ENCODE measurements around the gene NIP7.

The NIP7 gene

GRCh38 chr16:69318911-69319289 lies 20.7 kb upstream of the NIP7 start:
- DNase-seq (ENCODE audit: low read depth) = no peak

- DNase-seq (ENCODE audit: low read depth) = no peak
Observed at GRCh38 chr16:69319381-69319780, 20.2 kb upstream of the NIP7 start.

DNA sequence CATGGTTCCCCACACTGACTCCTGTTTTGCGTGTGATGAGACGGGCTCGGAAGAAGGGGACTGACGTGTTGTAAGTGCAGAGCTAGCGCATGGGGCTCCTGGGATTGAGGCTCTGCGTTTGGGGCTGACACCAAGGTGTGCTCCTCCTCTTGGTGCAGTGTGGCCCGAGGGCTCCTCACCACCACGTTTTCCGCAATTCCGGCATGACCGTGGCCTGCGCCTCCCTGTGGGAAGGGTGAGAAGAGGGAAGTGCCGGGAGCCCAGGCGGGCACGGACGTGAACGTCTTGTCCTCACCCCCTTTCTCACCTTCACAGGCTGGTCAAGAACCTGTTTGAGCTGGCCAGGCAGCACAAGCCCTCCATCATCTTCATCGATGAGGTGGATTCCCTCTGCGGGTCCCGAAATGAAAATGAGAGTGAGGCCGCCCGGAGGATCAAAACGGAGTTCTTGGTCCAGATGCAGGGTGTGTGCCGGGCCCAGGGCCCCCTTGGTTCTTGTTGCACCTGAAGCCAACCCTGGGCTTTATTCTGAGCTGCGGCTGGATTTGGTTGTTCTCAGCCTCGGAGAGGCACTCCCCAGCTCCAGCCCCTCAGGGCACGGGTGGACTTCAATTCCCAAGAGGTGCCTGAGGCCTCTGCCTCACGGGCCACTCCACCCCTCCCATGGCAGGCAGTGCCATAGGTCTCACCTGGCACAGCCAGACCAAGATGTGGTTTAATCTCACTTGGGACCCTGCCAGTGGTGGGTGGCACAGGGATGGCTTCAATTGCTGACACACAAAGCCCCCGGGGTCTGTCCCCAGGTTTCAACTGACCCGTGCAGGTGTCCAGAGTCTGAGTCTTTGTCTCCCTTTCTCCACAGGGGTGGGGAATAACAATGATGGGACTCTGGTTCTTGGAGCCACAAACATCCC lies 19.5 kb upstream of the NIP7 start:
- DNase-seq (ENCODE audit: low read depth) = no peak

DNA sequence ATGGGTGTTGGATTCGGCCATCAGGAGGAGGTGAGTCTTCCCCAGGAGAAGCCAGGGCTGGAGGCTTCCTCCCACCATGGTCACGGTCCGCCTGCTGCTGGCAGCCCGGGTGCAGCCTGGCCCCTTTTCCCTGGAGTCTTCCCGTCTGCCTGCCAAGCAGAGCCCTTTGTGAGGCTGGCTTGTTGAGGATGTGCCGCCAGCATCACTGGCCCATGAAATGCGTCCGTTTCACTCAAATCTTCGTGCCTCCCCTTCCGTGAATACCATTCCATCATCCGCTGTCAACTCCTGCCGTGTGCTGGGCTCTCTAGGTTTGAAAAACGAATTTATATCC lies 18.9 kb upstream of the NIP7 start:
- DNase-seq (ENCODE audit: low read depth) = no peak

DNA sequence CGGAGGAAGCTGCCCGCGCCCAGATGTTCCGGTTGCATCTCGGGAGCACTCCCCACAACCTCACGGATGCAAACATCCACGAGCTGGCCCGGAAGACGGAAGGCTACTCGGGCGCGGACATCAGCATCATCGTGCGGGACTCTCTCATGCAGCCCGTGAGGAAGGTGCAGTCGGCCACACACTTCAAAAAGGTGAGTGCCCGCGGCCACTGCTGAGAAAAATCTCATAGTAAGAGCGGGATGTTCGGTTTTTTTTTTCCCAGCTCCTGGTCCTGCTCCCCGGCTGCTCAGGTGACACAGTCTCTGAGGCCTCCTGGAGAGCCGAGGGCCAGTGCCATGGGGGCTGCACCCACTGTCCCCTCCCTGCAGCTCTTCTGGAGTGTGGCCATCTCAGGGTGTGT lies 18.5 kb upstream of the NIP7 start:
- no peak for DNase-seq (ENCODE audit: low read depth)

DNA sequence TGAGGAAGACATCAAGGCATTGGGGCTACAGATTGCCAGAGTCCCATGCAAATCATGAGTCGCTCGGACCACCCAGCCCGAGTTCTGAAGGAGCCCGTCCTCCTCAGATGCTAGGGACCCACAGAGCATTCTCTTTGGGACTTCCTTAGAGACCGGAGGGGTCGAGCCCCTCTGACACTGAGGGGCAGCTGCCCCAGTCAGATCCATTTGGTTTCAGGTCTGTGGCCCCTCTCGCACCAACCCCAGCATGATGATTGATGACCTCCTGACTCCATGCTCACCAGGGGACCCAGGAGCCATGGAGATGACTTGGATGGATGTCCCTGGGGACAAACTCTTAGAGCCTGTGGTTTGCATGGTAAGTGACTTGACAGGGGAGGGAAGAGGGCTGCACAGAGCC lies 17.2 kb upstream of the NIP7 start:
- DNase-seq (ENCODE audit: low read depth) = no peak

- DNase-seq (ENCODE audit: low read depth) = no peak
Observed at GRCh38 chr16:69323415-69323814, 16.2 kb upstream of the NIP7 start.

GRCh38 chr16:69324013-69324531 lies 15.5 kb upstream of the NIP7 start:
- no peak for DNase-seq (ENCODE audit: low read depth)

- no peak for DNase-seq (ENCODE audit: low read depth)
Observed at GRCh38 chr16:69324585-69325253, 14.9 kb upstream of the NIP7 start.

GRCh38 chr16:69325784-69326171 lies 13.8 kb upstream of the NIP7 start:
- no peak for DNase-seq (ENCODE audit: low read depth)

GRCh38 chr16:69326172-69326873 lies 13.2 kb upstream of the NIP7 start:
- no peak for DNase-seq (ENCODE audit: low read depth)

GRCh38 chr16:69327585-69328310 lies 11.8 kb upstream of the NIP7 start:
- DNase-seq (ENCODE audit: low read depth) = no peak

GRCh38 chr16:69328854-69329316 lies 10.7 kb upstream of the NIP7 start:
- DNase-seq (ENCODE audit: low read depth) = no peak

- DNase-seq (ENCODE audit: low read depth) = peak; percentile 15
Observed at GRCh38 chr16:69329369-69330285, 9.9 kb upstream of the NIP7 start.

GRCh38 chr16:69330286-69331109 lies 9.1 kb upstream of the NIP7 start, which contains the start of gene PDF:
TSS of gene PDF (minus strand) at chr16:69330588. CDS start at chr16:69330570, 18 bp downstream.
- peak; percentile 73 for DNase-seq (ENCODE audit: low read depth)

DNA sequence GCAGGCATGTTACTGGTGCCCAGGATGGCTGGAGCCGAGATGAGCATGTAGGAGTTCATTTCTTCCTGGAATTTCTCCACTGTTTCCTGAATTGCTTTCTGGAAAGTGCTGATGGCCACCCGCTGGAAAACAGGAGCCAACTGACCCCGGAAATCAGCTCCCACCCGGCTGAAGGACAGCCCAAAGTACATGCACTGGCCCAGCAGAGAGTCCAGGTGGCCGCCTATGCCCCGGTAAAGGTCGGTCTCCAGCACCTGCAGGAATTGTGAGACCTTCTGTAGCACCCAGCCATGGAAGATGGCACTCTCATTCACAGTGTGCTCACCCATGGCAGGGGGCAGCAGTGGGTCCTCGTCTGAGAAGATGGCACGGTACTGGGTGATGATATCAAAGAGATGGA lies 4.9 kb upstream of the NIP7 start:
- DNase-seq (ENCODE audit: low read depth) = no peak

DNA sequence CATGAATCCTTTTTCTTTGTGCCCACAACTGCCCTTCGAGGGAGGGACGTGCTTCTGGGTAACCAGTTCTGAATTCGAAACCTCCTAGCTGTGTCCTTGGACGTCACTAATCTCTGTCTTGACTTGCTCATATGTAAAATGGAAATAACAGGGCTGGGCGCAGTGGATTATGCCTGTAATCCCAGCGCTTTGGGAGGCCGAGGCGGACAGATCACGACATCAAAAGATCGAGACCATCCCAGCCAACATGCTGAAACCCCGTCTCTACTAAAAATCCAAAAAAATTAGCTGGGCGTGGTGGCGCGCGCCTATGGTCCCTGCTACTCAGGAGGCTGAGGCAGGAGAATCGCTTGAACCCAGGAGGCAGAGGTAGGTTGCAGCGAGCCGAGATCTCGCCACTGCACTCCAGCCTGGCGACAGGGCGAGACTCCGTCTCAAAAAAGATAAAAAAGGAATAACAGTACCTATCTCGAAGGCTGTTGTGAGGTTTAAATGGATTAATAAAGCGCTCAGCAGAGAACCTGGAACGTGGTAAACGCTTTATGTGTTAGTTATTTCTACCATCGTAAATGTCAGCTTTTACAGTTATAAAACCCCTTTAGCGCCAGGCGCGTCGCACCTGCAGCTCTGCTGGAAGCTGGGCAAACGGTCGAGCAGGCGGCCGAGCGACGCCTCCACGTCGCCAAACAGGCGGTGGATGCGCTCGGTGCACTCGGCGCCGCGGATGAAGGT lies 849 bp upstream of the NIP7 start:
- DNase-seq (ENCODE audit: low read depth) = no peak

DNA sequence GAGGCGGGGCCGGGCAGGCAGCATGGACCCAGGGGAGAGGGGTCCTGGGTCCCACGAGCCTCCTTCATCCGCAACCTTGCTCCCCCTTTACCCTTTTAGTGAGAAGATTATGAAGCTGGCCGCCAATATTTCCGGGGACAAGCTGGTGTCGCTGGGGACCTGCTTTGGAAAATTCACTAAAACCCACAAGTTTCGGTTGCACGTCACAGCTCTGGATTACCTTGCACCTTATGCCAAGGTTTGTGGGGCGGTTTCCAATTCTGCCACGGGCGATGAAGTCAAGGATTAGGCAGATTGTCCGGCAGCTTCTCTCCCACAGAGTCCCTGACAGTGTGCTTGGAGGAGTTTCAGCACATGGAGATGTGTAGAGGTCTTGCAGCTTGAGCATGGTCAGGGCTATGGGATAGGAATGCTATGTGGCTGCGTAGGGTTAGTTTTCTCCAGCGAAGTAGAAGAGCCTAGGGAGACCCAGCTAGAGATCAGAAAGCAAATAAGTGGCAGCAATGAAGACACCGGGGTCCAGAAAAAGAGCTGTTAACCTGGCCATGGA lies 598 bp downstream of the NIP7 start:
- no peak for DNase-seq (ENCODE audit: low read depth)

GRCh38 chr16:69344171-69344570 lies 4.6 kb downstream of the NIP7 start:
- DNase-seq (ENCODE audit: low read depth) = no peak
